PC-9 (cell line): ENCODE measurements around the gene KCNK2.

Source experiments
- CTCF ChIP-seq: fragments of 200-600 bp; sonication (generic); conservative IDR thresholded peaks from 2 replicates; pipeline ENCODE4 v1.6.1; 2017; ENCODE audit warnings: mixed run types, antibody characterized with exemption, mild to moderate bottlenecking, moderate library complexity
- EZH2 ChIP-seq: fragments of 200-600 bp; sonication (generic); IDR thresholded peaks from 2 replicates; pipeline ENCODE4 v1.8.0; 2017; ENCODE audit warnings: antibody characterized with exemption, low read depth

GRCh38 chr1:215198021-215198420 is 115.5 kb downstream of the KCNK2 start:
- no peak for TF ChIP-seq CTCF
- no peak for TF ChIP-seq EZH2
